Neuronal stem cell (in vitro differentiated cells): ENCODE data around the gene GPC2.
"Not testable (repeated sequence)": the region's sequence is repeated elsewhere in the genome, so short reads cannot be mapped to it uniquely, and the experiment has no call there.

ENCODE experiments used
- DNase-seq: peaks from one replicate; pipeline ENCODE4 v3.0.0-alpha.2; 2013; ENCODE audit warnings: low spot score
- H2AFZ ChIP-seq: one replicate; pipeline ENCODE4 v1.6.1; 2013; ENCODE audit warnings: mild to moderate bottlenecking, low read length, inconsistent platforms
- H2AK5ac ChIP-seq: 2 replicates; pipeline ENCODE4 v1.6.1; 2013; ENCODE audit warnings: low read depth, mild to moderate bottlenecking, inconsistent platforms, low read length, moderate library complexity, mixed read lengths
- H2BK120ac ChIP-seq: 2 replicates; pipeline ENCODE4 v1.6.1; 2013; ENCODE audit warnings: low read depth, mild to moderate bottlenecking, inconsistent platforms, low read length, moderate library complexity, mixed read lengths
- H2BK12ac ChIP-seq: one replicate; pipeline ENCODE4 v1.6.1; 2013; ENCODE audit warnings: low read length, inconsistent platforms
- H2BK15ac ChIP-seq: 2 replicates; pipeline ENCODE4 v1.6.1; 2013; ENCODE audit warnings: mild to moderate bottlenecking, low read length, inconsistent platforms, mixed read lengths
- H2BK5ac ChIP-seq: one replicate; pipeline ENCODE4 v1.6.1; 2013; ENCODE audit warnings: inconsistent platforms, mild to moderate bottlenecking, low read length, moderate library complexity
- H3K14ac ChIP-seq: one replicate; pipeline ENCODE4 v1.6.1; 2013; ENCODE audit warnings: low read length, inconsistent platforms
- H3K18ac ChIP-seq: 2 replicates; pipeline ENCODE4 v1.6.1; 2013; ENCODE audit warnings: low read length, inconsistent platforms
- H3K23ac ChIP-seq: 2 replicates; pipeline ENCODE4 v1.6.1; 2013; ENCODE audit warnings: low read depth, mild to moderate bottlenecking, mixed read lengths, low read length, inconsistent platforms; ENCODE audit not compliant: poor library complexity
- H3K27ac ChIP-seq: replicated peaks from 3 replicates; pipeline ENCODE4 v1.5.1; 2013; ENCODE audit warnings: low read length, inconsistent platforms
- H3K27me3 ChIP-seq, 3 experiments: 2 replicates each; pipeline ENCODE4 v1.6.1; 2013; ENCODE audit warnings: low read length in 3 of 3, mild to moderate bottlenecking in 2 of 3, inconsistent platforms in 1 of 3, low read depth in 1 of 3, mixed read lengths in 1 of 3, moderate library complexity in 1 of 3; ENCODE audit not compliant: control insufficient read depth in 3 of 3, insufficient read depth in 3 of 3
- H3K36me3 ChIP-seq, 2 donors: replicated peaks in 1 of 2; 2 replicates each; pipeline ENCODE4 v1.6.1; 2013; ENCODE audit warnings: low read length in 2 of 2; ENCODE audit not compliant: control insufficient read depth in 2 of 2, insufficient read depth in 2 of 2
- H3K4ac ChIP-seq: 2 replicates; pipeline ENCODE4 v1.6.1; 2013; ENCODE audit warnings: inconsistent platforms, mild to moderate bottlenecking, low read length, moderate library complexity
- H3K4me1 ChIP-seq, 2 donors: 1 replicate in 1 of 2; 2 replicates in 1 of 2; pipeline ENCODE4 v1.6.1; 2013; ENCODE audit warnings: low read length in 2 of 2, low read depth in 1 of 2; ENCODE audit not compliant: control insufficient read depth in 2 of 2, insufficient read depth in 1 of 2
- H3K4me2 ChIP-seq: one replicate; pipeline ENCODE4 v1.6.1; 2013; ENCODE audit warnings: mild to moderate bottlenecking, low read length, inconsistent platforms; ENCODE audit not compliant: insufficient read depth, poor library complexity, severe bottlenecking
- H3K4me3 ChIP-seq, 2 donors: 2 replicates each; pipeline ENCODE4 v1.5.1; 2013; ENCODE audit warnings: low read length in 2 of 2, mild to moderate bottlenecking in 2 of 2, inconsistent platforms in 1 of 2, moderate library complexity in 1 of 2
- H3K79me1 ChIP-seq: one replicate; pipeline ENCODE4 v1.6.1; 2013; ENCODE audit warnings: low read depth, mild to moderate bottlenecking, inconsistent platforms, low read length, moderate library complexity
- H3K9ac ChIP-seq: one replicate; pipeline ENCODE4 v1.6.1; 2013; ENCODE audit warnings: mild to moderate bottlenecking, low read depth, low read length, inconsistent platforms; ENCODE audit not compliant: poor library complexity
- H3K9me3 ChIP-seq, 2 donors: replicated peaks in 1 of 2; 2 replicates each; pipeline versions ENCODE3 to v1.6.1; 2013; ENCODE audit warnings: low read length in 2 of 2, mild to moderate bottlenecking in 2 of 2, inconsistent platforms in 1 of 2, low read depth in 1 of 2, mixed read lengths in 1 of 2, moderate library complexity in 1 of 2; ENCODE audit not compliant: control insufficient read depth in 2 of 2, insufficient read depth in 1 of 2
- H4K8ac ChIP-seq: one replicate; pipeline ENCODE4 v1.6.1; 2013; ENCODE audit warnings: low read depth, mild to moderate bottlenecking, inconsistent platforms, low read length, moderate library complexity
- H4K91ac ChIP-seq: one replicate; pipeline ENCODE4 v1.6.1; 2013; ENCODE audit warnings: low read length, low read depth, mild to moderate bottlenecking, inconsistent platforms; ENCODE audit not compliant: poor library complexity
- WGBS, 2 donors: extraction: QIAGEN DNeasy Blood & Tissue Kit; methylation state at CpG; one replicate each; pipeline ENCODE4 v1.1.7; 2013; ENCODE audit warnings: missing lambda C conversion rate in 2 of 2, mixed read lengths in 1 of 2; ENCODE audit not compliant: insufficient read length in 2 of 2, insufficient replicate concordance in 1 of 2; ENCODE audit errors: extremely low coverage in 2 of 2; 5-methylcytosine and 5-hydroxymethylcytosine counted together

Gene GPC2

DNA sequence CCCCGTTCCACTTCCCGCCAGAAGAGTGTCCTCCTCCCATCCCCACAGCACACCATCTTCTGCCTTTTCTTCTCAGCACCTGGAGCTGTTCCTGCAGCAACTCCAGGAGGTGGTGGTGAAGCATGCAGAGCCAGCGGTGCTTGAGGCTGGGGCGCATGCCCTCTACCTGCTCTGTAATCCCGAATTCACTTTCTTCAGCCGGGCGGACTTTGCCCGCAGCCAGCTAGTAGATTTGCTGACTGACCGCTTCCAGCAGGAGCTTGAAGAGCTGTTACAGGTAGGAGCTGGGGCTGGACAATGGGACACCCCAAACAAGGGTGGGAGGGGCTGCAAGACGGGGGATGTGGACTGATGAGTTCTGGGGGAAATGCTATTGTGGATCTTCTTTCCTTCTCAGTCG lies 23.5 kb upstream of the GPC2 start:
- H2BK120ac ChIP-seq, result no peak overlapping the region
- WGBS, 2 donors, result no CpG with 5 or more reads among the region's 11 CpGs
- H2AK5ac ChIP-seq, result no peak overlapping the region

GRCh38 chr7:100198266-100198665 lies 21.1 kb upstream of the GPC2 start:
- no CpG with 5 or more reads among the region's 10 CpGs for WGBS, 2 donors
- Histone ChIP-seq H3K4ac (no peak overlapping the region), H3K27ac (no peak overlapping the region), H3K4me1 (peaks cover 0 to 4% of the 10 kb centered on the region in 2 donors), H3K4me2 (no peak overlapping the region), H2AK5ac (no peak overlapping the region), H2BK12ac (no peak overlapping the region), H2BK15ac (no peak overlapping the region), H4K8ac (no peak overlapping the region), H3K79me1 (no peaks in the 10 kb centered on the region), H3K18ac (no peak overlapping the region), H3K14ac (no peak overlapping the region), H4K91ac (no peak overlapping the region), H3K23ac (no peak overlapping the region), H2BK120ac (no peak overlapping the region), H2AFZ (no peak overlapping the region), H3K36me3 (peaks cover 0 to 1% of the 10 kb centered on the region in 2 donors), H3K9me3 (peaks cover 0 to 2% of the 10 kb centered on the region in 2 donors), H3K4me3 (no peak overlapping the region), H3K27me3 (peaks cover 0 to 2% (median 0%) of the 10 kb centered on the region in 3 experiments), H3K9ac (no peak overlapping the region), H2BK5ac (no peak overlapping the region)
- DNase-seq, result no peak

More for the DNA sequence above, 23.5 kb upstream of the GPC2 start:
- Histone ChIP-seq H3K36me3 (peaks cover 0 to 1% of the 10 kb centered on the region in 2 donors), H3K9ac (no peak overlapping the region), H3K27ac (no peak overlapping the region), H3K9me3 (peaks cover 0 to 2% of the 10 kb centered on the region in 2 donors), H3K4me1 (peaks cover 4 to 6% of the 10 kb centered on the region in 2 donors), H3K14ac (no peak overlapping the region), H3K27me3 (peaks cover 0 to 2% (median 0%) of the 10 kb centered on the region in 3 experiments), H4K91ac (no peak overlapping the region), H3K4me3 (no peak overlapping the region), H3K18ac (no peak overlapping the region), H2BK12ac (no peak overlapping the region), H2BK15ac (no peak overlapping the region), H2BK5ac (no peak overlapping the region), H3K79me1 (no peaks in the 10 kb centered on the region), H3K23ac (no peak overlapping the region), H4K8ac (no peak overlapping the region), H3K4me2 (no peak overlapping the region), H2AFZ (no peak overlapping the region), H3K4ac (no peak overlapping the region)
- no peak for DNase-seq

DNA sequence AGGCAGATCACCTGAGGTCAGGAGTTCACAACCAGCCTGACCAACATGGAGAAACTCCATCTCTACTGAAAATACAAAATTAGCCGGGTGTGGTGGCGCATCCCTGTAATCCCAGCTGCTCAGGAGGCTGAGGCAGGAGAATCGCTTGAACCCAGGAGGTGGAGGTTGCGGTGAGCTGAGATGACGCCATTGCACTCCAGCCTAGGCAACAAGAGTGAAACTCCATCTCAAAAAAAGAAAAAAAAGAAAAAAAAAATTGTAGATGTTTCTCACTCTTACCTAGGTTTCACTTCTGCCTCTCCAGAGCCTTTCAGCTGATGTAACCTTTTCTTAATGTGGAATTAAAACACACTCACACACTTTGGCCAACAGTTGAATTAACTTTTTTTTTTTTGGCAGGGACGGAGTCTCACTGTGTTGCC lies 18.7 kb upstream of the GPC2 start:
- not testable (repeated sequence) for H3K4me1 ChIP-seq, H3K4ac ChIP-seq, H4K91ac ChIP-seq, H2BK12ac ChIP-seq, H3K36me3 ChIP-seq, DNase-seq, H3K18ac ChIP-seq, H3K4me2 ChIP-seq, H4K8ac ChIP-seq, H2BK120ac ChIP-seq, H3K27me3 ChIP-seq, H2AK5ac ChIP-seq, H3K14ac ChIP-seq, H3K23ac ChIP-seq, H3K4me3 ChIP-seq, H2BK5ac ChIP-seq, H2BK15ac ChIP-seq, H3K27ac ChIP-seq, H3K9ac ChIP-seq, H3K79me1 ChIP-seq, H2AFZ ChIP-seq, H3K9me3 ChIP-seq
- no CpG with 5 or more reads among the region's 6 CpGs for WGBS, 2 donors

- Histone ChIP-seq H2BK15ac (no peak overlapping the region), H2BK5ac (no peak overlapping the region), H3K79me1 (no peaks in the 10 kb centered on the region)
These were observed 18.0 kb upstream of the GPC2 start for GRCh38 chr7:100195222-100195621.

More at GRCh38 chr7:100195222-100195621, 18.0 kb upstream of the GPC2 start:
- DNase-seq, result no peak
- no peak overlapping the region for H3K18ac ChIP-seq
- H3K9me3 ChIP-seq, result no peaks in the 10 kb centered on the region
- H3K27me3 ChIP-seq, result no peaks in the 10 kb centered on the region
- H3K4ac ChIP-seq, result no peak overlapping the region
- no peak overlapping the region for H4K91ac ChIP-seq
- no peak overlapping the region for H3K4me2 ChIP-seq
- no peak overlapping the region for H3K4me3 ChIP-seq
- no peak overlapping the region for H3K9ac ChIP-seq
- WGBS, 2 donors, result no CpG with 5 or more reads among the region's 2 CpGs
- no peak overlapping the region for H4K8ac ChIP-seq
- no peak overlapping the region for H3K23ac ChIP-seq
- no peak overlapping the region for H2AFZ ChIP-seq
- H3K4me1 ChIP-seq, result peaks cover 0 to 2% of the 10 kb centered on the region in 2 donors
- H2AK5ac ChIP-seq, result no peak overlapping the region
- H3K36me3 ChIP-seq, result no peaks in the 10 kb centered on the region
- H3K27ac ChIP-seq, result no peak overlapping the region
- no peak overlapping the region for H2BK120ac ChIP-seq
- H3K14ac ChIP-seq, result no peak overlapping the region
- no peak overlapping the region for H2BK12ac ChIP-seq
